ENCODE results near the gene ZNF516. TPM values are rescaled to one million over a fixed set of nuclear protein-coding genes. Genes with fewer than 3 reads are reported as not detected.

The ZNF516 gene
- polyA plus RNA-seq, 1 experiment = 11.3 TPM

GRCh38 chr18:76433788-76434187 lies 61.3 kb downstream of the ZNF516 start:
- CTCF ChIA-PET = no interaction called here
- no peak for DNase-seq (ENCODE audit: low read depth)
- POLR2A ChIA-PET = no interaction called here
- Histone ChIP-seq H3K4me3 (ENCODE audit: low read depth, low read length) (no peak overlapping the region), H3K36me3 (ENCODE audit: control insufficient read depth, insufficient read depth, low read length) (peaks cover 17% of the 10 kb centered on the region), H3K27me3 (ENCODE audit: control insufficient read depth, insufficient read depth, low read length) (no peaks in the 10 kb centered on the region)
- no peak for TF ChIP-seq CTCF (IDR thresholded peaks at IDR 0.05; ENCODE audit: insufficient read depth, low read depth, low read length)

GRCh38 chr18:76432970-76433767 lies 61.9 kb downstream of the ZNF516 start:
- TF ChIP-seq CTCF (IDR thresholded peaks at IDR 0.05; ENCODE audit: insufficient read depth, low read depth, low read length) = no peak
- peaks cover 18% of the 10 kb centered on the region for H3K36me3 ChIP-seq (ENCODE audit: control insufficient read depth, insufficient read depth, low read length)
- no peaks in the 10 kb centered on the region for H3K27me3 ChIP-seq (ENCODE audit: control insufficient read depth, insufficient read depth, low read length)
- CTCF ChIA-PET = no interaction called here
- H3K4me3 ChIP-seq (ENCODE audit: low read depth, low read length) = no peak overlapping the region
- POLR2A ChIA-PET = no interaction called here
- no peak for DNase-seq (ENCODE audit: low read depth)

GRCh38 chr18:76432274-76432755 lies 62.7 kb downstream of the ZNF516 start:
- POLR2A ChIA-PET = no interaction called here
- H3K4me3 ChIP-seq (ENCODE audit: low read depth, low read length) = no peak overlapping the region
- no peak for TF ChIP-seq CTCF (IDR thresholded peaks at IDR 0.05; ENCODE audit: insufficient read depth, low read depth, low read length)
- CTCF ChIA-PET = no interaction called here
- peaks cover 18% of the 10 kb centered on the region for H3K36me3 ChIP-seq (ENCODE audit: control insufficient read depth, insufficient read depth, low read length)
- no peak for DNase-seq (ENCODE audit: low read depth)
- no peaks in the 10 kb centered on the region for H3K27me3 ChIP-seq (ENCODE audit: control insufficient read depth, insufficient read depth, low read length)

GRCh38 chr18:76431437-76432273 lies 63.4 kb downstream of the ZNF516 start:
- POLR2A ChIA-PET = no interaction called here
- Histone ChIP-seq H3K36me3 (ENCODE audit: control insufficient read depth, insufficient read depth, low read length) (peaks cover 15% of the 10 kb centered on the region), H3K4me3 (ENCODE audit: low read depth, low read length) (no peak overlapping the region), H3K27me3 (ENCODE audit: control insufficient read depth, insufficient read depth, low read length) (no peaks in the 10 kb centered on the region)
- no peak for TF ChIP-seq CTCF (IDR thresholded peaks at IDR 0.05; ENCODE audit: insufficient read depth, low read depth, low read length)
- no peak for DNase-seq (ENCODE audit: low read depth)
- CTCF ChIA-PET = interaction anchor here (1.0 kb wide), 1 partner anchor 33 kb away, joined by 3 read pairs; no protein-coding TSS in a partner anchor

GRCh38 chr18:76430636-76431035 lies 64.4 kb downstream of the ZNF516 start:
- no peaks in the 10 kb centered on the region for H3K27me3 ChIP-seq (ENCODE audit: control insufficient read depth, insufficient read depth, low read length)
- no peak for TF ChIP-seq CTCF (IDR thresholded peaks at IDR 0.05; ENCODE audit: insufficient read depth, low read depth, low read length)
- H3K4me3 ChIP-seq (ENCODE audit: low read depth, low read length) = no peak overlapping the region
- ChIA-PET CTCF (interaction anchor here (1.0 kb wide), 1 partner anchor 32 kb away, joined by 3 read pairs; no protein-coding TSS in a partner anchor), POLR2A (no interaction called here)
- DNase-seq (ENCODE audit: low read depth) = no peak
- H3K36me3 ChIP-seq (ENCODE audit: control insufficient read depth, insufficient read depth, low read length) = peaks cover 12% of the 10 kb centered on the region

Data from BJ (cell line).